CD1c-positive myeloid dendritic cell (primary cell): ENCODE data around the gene RPS6KL1.
"Not testable (repeated sequence)": the region's sequence is repeated elsewhere in the genome, so short reads cannot be mapped to it uniquely, and the experiment has no call there.

Source experiments
- DNase-seq: peaks from one replicate; pipeline ENCODE4 v3.0.0-alpha.2; 2016; ENCODE audit errors: extremely low spot score

RPS6KL1 gene

GRCh38 chr14:74936151-74936550, 13.1 kb upstream of the RPS6KL1 start:
- DNase-seq = no peak

- DNase-seq = no peak
Observed at GRCh38 chr14:74935360-74935680, 12.3 kb upstream of the RPS6KL1 start.

- no peak for DNase-seq
Observed at GRCh38 chr14:74934476-74935359, 11.7 kb upstream of the RPS6KL1 start.

DNA sequence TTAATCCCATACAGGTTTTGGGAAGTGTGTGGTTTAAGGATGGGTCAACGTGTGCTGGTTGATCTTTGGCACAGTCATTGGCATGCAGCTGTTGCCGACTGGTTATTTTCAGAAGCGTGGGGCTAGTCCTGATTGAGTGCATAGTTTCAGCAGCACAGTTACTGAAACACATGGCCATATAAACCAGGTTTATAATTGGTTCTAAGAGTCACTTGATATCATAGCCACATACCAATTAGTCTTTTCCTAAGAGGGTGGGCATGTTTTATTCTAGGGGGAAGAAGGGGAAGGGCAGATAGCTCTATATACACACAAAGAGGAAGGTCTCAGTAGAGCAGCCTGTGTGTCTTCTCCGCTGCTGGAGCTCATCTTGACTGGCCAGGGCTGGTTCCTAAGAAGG, 11.0 kb upstream of the RPS6KL1 start:
- DNase-seq = peak; percentile 46

- DNase-seq = not testable (repeated sequence)
Observed at GRCh38 chr14:74932936-74933335, 9.9 kb upstream of the RPS6KL1 start.

GRCh38 chr14:74932401-74932901, 9.4 kb upstream of the RPS6KL1 start:
- DNase-seq = peak; percentile 50

DNA sequence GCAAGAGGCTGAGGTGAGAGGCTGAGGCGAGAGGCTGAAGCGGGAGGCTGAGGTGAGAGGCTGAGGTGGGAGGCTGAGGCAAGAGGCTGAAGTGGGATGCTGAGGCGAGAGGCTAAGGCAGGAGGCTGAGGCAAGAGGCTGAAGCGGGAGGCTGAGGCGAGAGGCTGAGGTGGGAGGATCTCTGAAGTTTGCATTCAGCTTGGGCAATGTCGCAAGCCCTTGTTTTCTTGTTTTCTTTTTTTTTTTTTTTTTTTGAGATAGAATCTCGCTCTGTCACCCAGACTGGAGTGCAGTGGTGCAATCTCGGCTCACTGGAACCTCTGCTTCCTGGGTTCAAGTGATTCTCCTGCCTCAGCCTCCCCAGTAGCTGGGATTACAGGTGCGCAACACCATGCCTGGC, 8.7 kb upstream of the RPS6KL1 start:
- not testable (repeated sequence) for DNase-seq

- DNase-seq = no peak
Observed at GRCh38 chr14:74929242-74929641, 6.2 kb upstream of the RPS6KL1 start.

DNA sequence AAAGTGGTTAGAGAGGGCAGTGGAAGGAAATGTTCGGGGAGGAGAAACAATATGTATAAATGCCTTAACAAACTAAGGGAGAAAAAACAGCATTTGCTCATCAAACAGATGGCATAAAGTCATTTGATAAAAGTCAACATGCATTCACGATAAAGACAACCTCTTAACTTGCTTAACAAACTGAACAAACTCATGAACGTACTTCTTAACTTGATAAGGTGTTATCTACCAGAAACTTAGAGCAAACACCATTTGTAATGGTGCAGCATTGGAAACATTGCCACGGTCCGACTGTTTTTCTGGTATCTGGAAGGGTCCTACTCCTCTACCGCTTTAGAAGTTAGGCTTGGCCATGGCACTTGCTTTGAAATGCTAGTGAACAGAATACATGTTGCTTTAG, 4.2 kb upstream of the RPS6KL1 start:
- no peak for DNase-seq

DNA sequence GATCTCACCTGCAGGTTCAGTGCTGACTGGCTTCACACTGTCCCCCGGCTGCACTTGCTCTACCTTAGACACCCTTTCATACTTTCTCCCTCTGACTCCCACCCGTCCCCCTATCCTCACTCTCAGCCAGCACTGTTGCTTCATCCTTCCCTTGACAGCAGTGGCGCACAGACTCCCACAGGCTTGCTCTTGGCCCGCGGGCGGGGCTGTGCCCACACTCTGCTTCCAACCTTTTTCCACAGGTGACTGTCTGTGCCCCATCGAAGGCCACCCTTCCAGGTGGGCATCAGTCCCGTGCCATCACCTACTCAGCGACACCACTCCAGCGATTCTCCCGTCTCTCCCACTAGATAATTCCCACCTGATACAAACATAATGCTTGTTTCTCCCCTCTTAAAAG, 1.0 kb upstream of the RPS6KL1 start:
- no peak for DNase-seq

- no peak for DNase-seq
Observed at GRCh38 chr14:74921987-74922751, 891 bp downstream of the RPS6KL1 start.

DNA sequence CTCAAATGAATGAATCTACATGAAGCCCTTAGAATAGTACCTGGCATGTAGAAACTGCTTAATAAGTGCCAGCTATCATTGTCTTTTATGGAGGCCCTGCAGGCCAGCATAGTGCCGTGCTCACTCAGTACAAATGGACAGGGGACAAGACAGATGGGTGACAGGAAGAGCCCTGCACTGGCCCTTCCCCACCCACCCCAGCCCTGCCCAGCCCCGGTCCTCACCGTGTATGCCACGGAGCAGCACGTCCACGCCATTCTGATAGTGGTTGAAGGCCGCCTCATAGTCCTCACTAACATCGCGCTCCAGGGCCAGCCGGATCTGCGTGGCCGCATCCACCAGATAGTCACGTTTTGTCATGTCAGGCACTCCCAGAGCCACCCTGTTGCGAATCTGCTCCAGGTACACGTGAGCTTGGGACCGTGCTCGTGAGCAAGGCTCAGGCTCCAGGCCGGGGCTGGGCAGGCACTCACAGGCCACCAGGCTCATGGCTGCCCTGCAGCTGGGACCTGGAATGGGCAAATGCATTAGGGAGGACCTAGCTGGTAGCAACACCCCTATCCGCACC, 1.9 kb downstream of the RPS6KL1 start:
- no peak for DNase-seq

DNA sequence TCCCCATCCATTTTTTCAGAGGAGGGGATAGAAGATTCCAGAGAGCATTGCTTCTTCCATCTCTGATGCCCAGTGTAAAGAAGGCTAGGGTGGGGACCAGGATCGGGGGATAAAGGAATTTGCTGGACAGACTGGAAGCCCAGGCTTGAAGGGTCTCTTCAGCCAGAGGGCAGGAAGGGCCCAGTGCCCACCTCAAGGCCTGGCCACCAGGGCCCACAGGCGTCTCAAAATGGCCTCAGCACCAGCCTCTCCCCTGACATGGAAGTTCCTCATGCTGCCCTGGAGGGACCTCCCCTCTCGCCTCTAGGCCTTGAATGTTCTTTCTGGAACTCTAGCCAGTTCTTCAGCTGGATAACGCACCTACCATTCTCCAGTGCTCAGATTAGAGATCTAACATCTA, 2.8 kb downstream of the RPS6KL1 start:
- DNase-seq = no peak

DNA sequence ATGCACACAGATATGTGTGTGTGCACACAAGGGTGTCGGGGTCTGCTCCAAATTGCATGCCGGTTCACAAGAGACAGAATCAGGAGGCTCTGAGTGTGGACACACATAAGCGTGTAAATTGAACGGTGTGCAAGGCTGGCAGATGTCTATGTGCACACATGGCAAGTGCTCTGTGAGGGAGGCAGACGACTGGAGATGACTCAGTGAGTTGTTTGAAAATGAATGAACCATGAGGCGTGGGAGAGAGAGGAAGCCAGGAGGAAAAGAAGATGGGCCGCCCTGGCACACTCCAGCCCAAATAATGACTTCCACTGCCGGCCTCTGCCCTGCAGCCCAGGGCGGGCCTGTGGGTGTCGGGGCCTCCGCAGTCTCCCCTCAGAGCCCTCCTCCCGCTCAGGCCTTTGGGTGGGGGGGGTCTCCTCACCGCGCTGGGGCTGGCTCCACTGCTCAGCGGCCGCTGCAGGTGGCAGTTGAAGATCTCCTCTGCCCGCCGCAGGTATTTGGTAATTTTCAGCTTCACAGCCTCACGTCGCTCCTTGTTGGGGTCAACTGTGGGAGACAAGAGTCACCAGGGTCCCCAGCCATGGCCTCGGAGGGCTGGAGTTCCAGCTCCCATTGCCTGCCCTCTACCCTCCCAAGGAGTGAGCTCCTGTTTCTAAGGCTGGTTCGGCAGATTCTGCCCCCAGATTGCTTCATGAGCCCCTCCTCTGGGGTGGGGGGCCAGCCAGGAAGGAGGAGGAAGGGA, 3.5 kb downstream of the RPS6KL1 start:
- DNase-seq = no peak

GRCh38 chr14:74918380-74918779, 4.7 kb downstream of the RPS6KL1 start:
- no peak for DNase-seq

- DNase-seq = no peak
Observed at GRCh38 chr14:74917646-74918081, 5.4 kb downstream of the RPS6KL1 start.

- no peak for DNase-seq
Observed at GRCh38 chr14:74917178-74917543, 5.9 kb downstream of the RPS6KL1 start.

GRCh38 chr14:74915826-74916225, 7.2 kb downstream of the RPS6KL1 start:
- DNase-seq = no peak

DNA sequence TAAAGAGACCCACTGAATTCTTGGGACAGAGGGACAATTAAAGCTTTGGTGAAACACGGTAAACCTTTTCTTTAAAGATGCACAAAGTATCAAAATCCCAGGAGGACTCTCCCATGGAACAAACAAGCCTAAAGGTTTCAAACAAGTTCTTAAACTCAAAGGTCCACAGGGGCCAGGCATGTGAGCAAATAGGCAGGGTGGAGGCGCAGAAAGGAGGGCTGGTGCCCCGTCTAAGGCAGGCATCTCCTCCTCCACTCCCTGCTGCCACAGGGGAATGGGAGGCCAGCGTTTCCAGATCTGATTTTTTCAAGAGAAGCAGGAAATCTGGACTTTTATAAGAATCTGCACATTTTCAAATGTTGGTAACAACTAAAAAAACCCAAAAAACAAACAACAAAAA, 7.6 kb downstream of the RPS6KL1 start:
- DNase-seq = no peak

DNA sequence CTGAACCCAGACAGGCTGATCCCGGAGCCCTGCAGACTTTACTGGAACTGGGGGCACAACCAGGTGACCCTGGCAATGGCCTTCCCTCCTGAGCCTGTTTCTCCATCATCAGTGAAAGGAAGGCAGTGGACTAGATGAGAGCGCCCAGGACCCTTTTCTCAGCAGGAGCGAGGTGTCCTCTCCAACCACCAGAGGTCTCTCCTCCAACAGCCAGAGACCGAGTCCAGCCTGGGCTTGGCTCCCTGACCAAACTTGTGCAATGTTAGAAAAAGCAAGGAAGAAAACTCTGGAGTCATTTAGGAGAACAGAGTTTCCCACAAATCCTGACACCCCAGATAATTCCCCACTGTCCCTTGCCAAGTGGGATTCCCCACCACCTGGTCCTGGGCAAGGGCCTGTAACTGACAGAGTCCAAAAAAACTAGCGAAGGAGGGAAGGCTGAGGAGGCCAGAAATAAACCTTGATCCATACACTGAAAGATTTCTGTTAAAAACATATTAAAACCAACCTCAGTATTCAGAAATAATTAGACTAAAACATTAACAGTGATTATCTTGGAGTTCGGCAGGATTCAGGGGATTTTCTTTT, 9.0 kb downstream of the RPS6KL1 start:
- peak; percentile 32 for DNase-seq

GRCh38 chr14:74913393-74913910, 9.6 kb downstream of the RPS6KL1 start:
- DNase-seq = no peak
